Activated naive CD8-positive, alpha-beta T cell treated with anti-CD3 and anti-CD28 coated beads for 36 hours (primary cell): Measurements from ENCODE around the gene GHSR. TPM values are rescaled to one million over a fixed set of nuclear protein-coding genes. Genes with fewer than 3 reads are reported as not detected.
"Not testable (repeated sequence)": the region's sequence is repeated elsewhere in the genome, so short reads cannot be mapped to it uniquely, and the experiment has no call there.

Experiments used
- DNase-seq: peaks from one replicate; pipeline ENCODE4 v3.0.0; 2021
- H3K27ac Mint-ChIP-seq: one replicate; pipeline ENCODE4 v1.8.0; 2022; ENCODE audit warnings: mild to moderate bottlenecking, moderate library complexity, mixed read lengths
- H3K27me3 Mint-ChIP-seq: one replicate; pipeline ENCODE4 v1.8.0; 2022; ENCODE audit warnings: mild to moderate bottlenecking, mixed read lengths
- H3K36me3 Mint-ChIP-seq: one replicate; pipeline ENCODE4 v1.8.0; 2021; ENCODE audit warnings: mild to moderate bottlenecking, mixed read lengths
- H3K4me1 Mint-ChIP-seq: one replicate; pipeline ENCODE4 v1.8.0; 2021; ENCODE audit warnings: mixed read lengths
- H3K4me3 Mint-ChIP-seq: one replicate; pipeline ENCODE4 v1.8.0; 2022; ENCODE audit warnings: mild to moderate bottlenecking, moderate library complexity, mixed read lengths
- H3K9me3 Mint-ChIP-seq: one replicate; pipeline ENCODE4 v1.8.0; 2022; ENCODE audit warnings: mixed read lengths
- total RNA-seq, 2 experiments: library from RNA; stranded (reverse); gene quantifications; one replicate each; pipeline ENCODE4 v1.2.3, GENCODE V29; 2021

GHSR gene, protein sequence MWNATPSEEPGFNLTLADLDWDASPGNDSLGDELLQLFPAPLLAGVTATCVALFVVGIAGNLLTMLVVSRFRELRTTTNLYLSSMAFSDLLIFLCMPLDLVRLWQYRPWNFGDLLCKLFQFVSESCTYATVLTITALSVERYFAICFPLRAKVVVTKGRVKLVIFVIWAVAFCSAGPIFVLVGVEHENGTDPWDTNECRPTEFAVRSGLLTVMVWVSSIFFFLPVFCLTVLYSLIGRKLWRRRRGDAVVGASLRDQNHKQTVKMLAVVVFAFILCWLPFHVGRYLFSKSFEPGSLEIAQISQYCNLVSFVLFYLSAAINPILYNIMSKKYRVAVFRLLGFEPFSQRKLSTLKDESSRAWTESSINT
- total RNA-seq, result not detected

DNA sequence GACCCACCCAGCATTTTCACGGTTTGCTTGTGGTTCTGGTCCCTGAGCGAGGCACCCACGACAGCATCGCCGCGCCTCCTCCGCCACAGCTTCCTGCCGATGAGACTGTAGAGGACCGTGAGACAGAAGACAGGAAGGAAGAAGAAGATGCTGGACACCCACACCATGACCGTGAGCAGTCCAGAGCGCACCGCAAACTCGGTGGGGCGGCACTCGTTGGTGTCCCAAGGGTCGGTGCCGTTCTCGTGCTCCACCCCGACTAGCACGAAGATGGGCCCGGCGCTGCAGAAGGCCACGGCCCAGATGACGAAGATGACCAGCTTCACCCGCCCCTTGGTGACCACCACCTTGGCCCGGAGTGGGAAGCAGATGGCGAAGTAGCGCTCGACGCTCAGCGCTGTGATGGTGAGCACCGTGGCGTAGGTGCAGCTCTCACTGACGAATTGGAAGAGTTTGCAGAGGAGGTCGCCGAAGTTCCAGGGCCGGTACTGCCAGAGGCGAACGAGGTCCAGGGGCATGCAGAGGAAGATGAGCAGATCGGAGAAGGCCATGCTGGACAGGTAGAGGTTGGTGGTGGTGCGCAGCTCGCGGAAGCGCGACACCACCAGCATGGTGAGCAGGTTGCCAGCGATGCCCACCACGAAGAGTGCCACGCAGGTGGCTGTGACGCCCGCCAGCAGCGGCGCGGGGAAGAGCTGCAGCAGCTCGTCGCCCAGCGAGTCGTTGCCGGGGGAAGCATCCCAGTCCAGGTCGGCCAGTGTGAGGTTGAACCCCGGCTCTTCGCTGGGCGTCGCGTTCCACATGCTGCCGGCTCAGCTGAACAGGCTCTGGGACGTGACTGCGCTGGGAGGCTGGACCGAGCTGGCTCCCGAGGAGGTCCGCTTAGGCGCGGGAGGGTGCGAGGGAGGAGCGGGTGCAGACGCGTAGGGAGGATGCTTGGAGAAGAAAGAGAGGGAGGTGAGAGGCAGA, at the start of gene GHSR:
GHSR (minus strand) TSS at position 846 of the 969 bp plus-strand sequence; CDS start at position 803, 43 bp downstream.
- Mint-ChIP-seq H3K4me1 (peaks cover 20% of the 10 kb centered on the region), H3K27me3 (peaks cover 74% of the 10 kb centered on the region)

DNA sequence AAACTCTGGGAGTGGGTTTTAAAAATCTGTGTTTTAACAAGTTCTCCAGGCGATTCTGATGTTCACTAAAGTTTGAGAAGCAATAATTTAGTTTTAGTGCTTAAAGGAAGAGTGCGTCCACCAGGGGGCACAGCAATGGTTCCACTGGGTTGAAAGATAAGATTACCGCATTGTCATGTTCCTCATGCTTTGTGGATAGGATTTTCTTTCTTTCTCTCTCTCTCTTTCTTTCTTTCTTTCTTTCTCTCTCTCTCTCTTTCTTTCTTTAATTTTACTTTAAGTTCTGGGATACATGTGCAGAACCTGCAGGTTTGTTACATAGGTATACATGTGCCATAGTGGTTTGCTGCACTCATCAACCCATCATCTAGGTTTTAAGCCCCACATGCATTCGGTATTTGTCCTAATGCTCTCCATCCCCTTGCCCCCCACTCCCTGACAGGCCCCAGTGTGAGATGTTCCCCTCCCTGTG, 42.0 kb upstream of the GHSR start:
- Mint-ChIP-seq H3K27me3 (peaks cover 29% of the 10 kb centered on the region), H3K27ac (peak overlapping the region; percentile 79)
- not testable (repeated sequence) for H3K36me3 Mint-ChIP-seq, H3K4me3 Mint-ChIP-seq, H3K4me1 Mint-ChIP-seq, H3K9me3 Mint-ChIP-seq
- peak; percentile 67 for DNase-seq

More for the DNA sequence above, at the start of gene GHSR:
- H3K36me3 Mint-ChIP-seq, result no peaks in the 10 kb centered on the region
- no peaks in the 10 kb centered on the region for H3K9me3 Mint-ChIP-seq
- no peak within 1 kb of the TSS for H3K27ac Mint-ChIP-seq
- H3K4me3 Mint-ChIP-seq, result peak within 1 kb of the TSS; percentile 52
- DNase-seq, result peak; percentile 6

DNA sequence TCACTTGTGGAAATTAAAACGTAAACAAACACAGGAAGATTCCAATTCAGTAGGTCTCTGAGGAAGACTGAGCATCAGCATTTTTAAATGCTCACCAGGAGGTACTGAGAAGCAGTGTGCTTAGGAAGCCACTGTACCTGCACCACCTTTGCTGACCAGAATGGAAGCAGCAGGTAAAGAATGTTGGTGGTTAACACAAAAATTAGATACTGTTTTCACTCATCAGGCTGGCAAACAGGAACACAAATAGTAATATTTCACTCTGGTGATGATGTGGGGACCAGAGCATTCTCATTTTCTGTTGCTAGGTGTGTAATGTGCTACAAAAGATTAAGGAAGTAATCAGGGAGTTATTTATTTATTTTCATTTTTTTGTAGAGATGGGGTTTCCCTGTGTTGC, 29.9 kb upstream of the GHSR start:
- no peak overlapping the region for H3K27ac Mint-ChIP-seq
- no peaks in the 10 kb centered on the region for H3K36me3 Mint-ChIP-seq
- peaks cover 14% of the 10 kb centered on the region for H3K4me1 Mint-ChIP-seq
- DNase-seq, result no peak
- H3K9me3 Mint-ChIP-seq, result no peaks in the 10 kb centered on the region
- peaks cover 11% of the 10 kb centered on the region for H3K27me3 Mint-ChIP-seq
- no peak overlapping the region for H3K4me3 Mint-ChIP-seq

DNA sequence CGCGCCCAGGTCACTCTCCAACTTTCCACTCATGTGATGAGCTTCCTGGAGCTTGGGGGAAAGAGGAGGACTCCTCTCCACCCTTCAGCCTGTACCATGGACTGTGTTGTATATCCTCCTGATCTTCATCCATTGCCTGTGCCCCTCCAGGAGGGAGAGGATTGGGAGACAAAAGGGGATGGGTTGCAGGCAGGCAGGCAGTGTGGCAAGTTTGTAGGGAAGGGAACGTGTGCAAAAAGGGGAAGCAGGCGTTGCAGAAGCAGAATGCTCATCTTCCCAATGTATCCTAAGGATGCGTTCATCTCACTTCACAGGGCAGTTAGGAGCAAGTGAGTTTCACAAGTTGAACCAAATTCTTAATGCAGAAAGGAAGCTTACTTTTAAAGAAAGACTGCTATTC, 28.1 kb upstream of the GHSR start:
- Mint-ChIP-seq H3K36me3 (peaks cover 1% of the 10 kb centered on the region), H3K9me3 (peaks cover 3% of the 10 kb centered on the region), H3K27ac (no peak overlapping the region), H3K4me3 (peak overlapping the region; percentile 1), H3K4me1 (peaks cover 14% of the 10 kb centered on the region), H3K27me3 (peaks cover 8% of the 10 kb centered on the region)
- no peak for DNase-seq

DNA sequence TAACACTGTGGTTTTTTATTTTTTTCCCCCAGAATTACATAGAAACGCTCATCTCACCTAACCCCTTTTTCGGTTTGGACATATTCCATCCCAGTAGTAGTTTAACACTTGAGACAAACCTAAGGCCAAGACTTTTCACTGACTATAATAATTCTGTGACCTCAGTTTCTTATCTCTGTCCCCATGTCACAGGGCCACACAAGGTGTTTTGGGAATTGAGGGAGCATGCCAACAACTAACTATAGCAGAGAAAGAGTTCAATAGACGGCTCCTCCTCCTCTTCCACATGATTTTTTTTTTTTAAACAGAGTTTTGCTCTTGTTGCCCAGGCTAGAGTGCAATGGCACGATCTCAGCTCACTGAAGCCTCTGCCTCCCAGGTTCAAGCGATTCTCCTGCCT, 27.4 kb upstream of the GHSR start:
- H3K27me3 Mint-ChIP-seq, result peaks cover 7% of the 10 kb centered on the region
- DNase-seq, result no peak
- peaks cover 6% of the 10 kb centered on the region for H3K9me3 Mint-ChIP-seq
- H3K36me3 Mint-ChIP-seq, result peaks cover 3% of the 10 kb centered on the region
- no peak overlapping the region for H3K4me3 Mint-ChIP-seq
- peaks cover 14% of the 10 kb centered on the region for H3K4me1 Mint-ChIP-seq
- H3K27ac Mint-ChIP-seq, result no peak overlapping the region

DNA sequence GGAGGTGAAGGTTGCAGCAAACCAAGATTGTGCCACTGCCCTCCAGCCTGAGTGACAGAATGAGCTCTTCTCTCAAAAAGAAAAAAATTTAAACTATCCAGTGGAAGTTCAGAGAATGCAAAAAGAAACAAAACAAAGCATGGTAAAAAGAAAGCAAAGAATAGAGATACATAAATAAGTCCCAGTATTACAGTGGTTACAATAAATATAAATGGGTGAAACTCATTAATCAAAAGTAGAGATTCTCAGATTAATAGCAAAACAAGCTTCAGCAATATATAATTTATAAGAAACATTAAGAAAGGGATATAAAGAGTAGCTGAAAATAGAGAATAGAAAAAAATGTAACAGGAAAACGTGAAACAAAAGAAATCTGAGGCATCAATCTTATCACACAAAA, 23.6 kb upstream of the GHSR start:
- Mint-ChIP-seq H3K4me1 (peaks cover 8% of the 10 kb centered on the region), H3K4me3 (no peak overlapping the region), H3K9me3 (peaks cover 6% of the 10 kb centered on the region), H3K27ac (no peak overlapping the region), H3K36me3 (peaks cover 3% of the 10 kb centered on the region), H3K27me3 (peaks cover 17% of the 10 kb centered on the region)
- DNase-seq, result no peak

DNA sequence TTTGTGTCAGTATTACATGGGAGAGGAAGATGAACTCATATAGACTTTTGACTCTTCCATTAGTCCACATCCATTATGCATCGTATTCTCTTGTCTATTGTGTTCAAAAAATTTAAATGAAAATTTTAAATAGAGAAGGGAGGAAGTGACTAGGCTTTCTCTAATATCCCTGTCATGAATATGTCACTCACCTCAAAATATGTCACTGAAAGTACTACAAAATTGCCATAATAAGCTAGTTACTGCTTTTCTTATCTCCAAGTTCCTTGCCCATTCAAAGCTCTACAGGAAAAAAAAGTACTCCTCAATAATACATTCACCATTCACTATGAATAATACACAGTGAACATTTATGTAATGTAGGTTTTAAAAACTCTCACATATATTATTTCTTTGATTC, 22.3 kb upstream of the GHSR start:
- no peak for DNase-seq
- H3K4me3 Mint-ChIP-seq, result no peak overlapping the region
- peaks cover 5% of the 10 kb centered on the region for H3K36me3 Mint-ChIP-seq
- no peak overlapping the region for H3K27ac Mint-ChIP-seq
- H3K4me1 Mint-ChIP-seq, result peaks cover 6% of the 10 kb centered on the region
- H3K9me3 Mint-ChIP-seq, result peaks cover 6% of the 10 kb centered on the region
- H3K27me3 Mint-ChIP-seq, result peaks cover 20% of the 10 kb centered on the region

DNA sequence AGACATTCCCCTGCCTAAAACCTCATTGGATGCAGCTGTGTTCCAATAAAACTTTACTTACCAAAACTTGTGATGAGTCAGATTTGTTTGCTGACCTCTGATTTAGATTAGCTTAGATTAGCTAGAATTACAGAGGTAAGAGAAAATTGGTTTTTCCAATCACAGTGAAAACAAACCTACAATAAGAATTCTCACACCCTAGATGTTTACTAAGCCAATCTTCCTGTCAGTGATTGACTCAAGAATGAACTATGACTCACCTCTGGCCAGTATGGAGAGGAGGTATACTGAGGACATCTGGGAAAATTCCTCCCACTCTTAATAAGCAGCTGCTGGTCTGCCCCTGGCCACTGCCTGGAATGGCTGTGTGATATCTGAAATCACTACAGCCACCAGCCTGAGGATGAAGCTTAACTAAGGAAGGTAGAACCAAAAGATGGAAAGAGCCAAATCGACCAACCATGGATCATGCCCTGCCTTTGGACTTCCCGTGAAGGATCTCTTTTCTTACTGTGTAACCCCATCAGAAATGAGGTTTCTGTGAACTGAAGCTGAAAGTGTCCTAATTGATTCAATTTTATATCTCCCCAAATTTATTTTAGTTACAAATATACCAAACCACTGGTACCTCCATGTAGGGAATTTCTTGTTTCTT, 19.0 kb upstream of the GHSR start:
- peaks cover 5% of the 10 kb centered on the region for H3K36me3 Mint-ChIP-seq

DNA sequence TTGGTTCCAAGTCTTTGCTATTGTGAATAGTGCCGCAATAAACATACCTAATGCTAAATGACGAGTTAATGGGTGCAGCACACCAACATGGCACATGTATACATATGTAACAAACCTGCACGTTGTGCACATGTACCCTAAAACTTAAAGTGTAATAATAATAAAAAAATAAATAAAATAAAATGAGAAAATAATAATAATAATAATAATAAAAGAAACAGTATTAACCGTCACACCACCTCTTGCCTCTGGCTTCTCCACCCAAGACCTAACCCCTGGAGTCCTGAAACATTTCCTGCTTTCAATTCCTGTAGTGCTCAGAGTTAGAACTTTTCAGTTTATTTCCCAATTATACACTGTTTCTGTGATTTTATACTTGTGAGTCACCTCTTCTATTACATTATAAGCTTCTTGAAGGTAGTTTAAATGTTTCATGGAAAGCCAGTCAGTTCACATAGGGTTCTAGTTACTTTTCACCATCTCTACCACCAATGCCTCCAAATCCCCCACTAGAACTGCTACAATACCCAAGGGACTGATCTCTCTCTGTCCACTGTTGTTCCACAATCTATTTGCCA, 18.4 kb upstream of the GHSR start:
- H3K27ac Mint-ChIP-seq, result no peak overlapping the region
- no peak overlapping the region for H3K4me3 Mint-ChIP-seq
- peaks cover 16% of the 10 kb centered on the region for H3K27me3 Mint-ChIP-seq
- H3K9me3 Mint-ChIP-seq, result peaks cover 2% of the 10 kb centered on the region
- DNase-seq, result no peak
- peaks cover 6% of the 10 kb centered on the region for H3K4me1 Mint-ChIP-seq
- peaks cover 3% of the 10 kb centered on the region for H3K36me3 Mint-ChIP-seq

More for the DNA sequence above, 19.0 kb upstream of the GHSR start:
- no peak for DNase-seq
- H3K9me3 Mint-ChIP-seq, result peaks cover 6% of the 10 kb centered on the region
- no peak overlapping the region for H3K27ac Mint-ChIP-seq
- H3K27me3 Mint-ChIP-seq, result peaks cover 20% of the 10 kb centered on the region
- no peak overlapping the region for H3K4me3 Mint-ChIP-seq
- peaks cover 6% of the 10 kb centered on the region for H3K4me1 Mint-ChIP-seq

DNA sequence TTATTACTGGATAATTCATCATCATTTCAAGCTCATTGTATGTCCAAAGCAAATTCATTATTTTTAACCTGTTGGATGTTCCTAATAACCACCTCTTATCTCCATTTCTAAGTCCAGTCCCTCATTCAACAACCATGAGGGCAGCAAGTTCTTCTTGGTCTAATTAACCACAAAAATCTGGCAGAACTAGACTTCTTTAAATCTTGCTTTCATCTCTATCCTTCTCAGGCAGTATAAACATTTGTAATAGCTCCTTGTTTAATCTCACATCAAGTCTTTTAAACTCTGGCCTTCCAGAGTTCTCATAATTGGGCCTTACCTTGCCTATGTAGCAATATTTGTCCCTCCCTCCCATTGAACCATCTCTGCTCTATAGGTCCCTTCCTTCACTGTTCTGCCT, 17.0 kb upstream of the GHSR start:
- DNase-seq, result no peak
- Mint-ChIP-seq H3K27me3 (peaks cover 13% of the 10 kb centered on the region), H3K36me3 (peaks cover 1% of the 10 kb centered on the region), H3K4me1 (peaks cover 6% of the 10 kb centered on the region), H3K4me3 (no peak overlapping the region), H3K27ac (no peak overlapping the region), H3K9me3 (no peaks in the 10 kb centered on the region)

DNA sequence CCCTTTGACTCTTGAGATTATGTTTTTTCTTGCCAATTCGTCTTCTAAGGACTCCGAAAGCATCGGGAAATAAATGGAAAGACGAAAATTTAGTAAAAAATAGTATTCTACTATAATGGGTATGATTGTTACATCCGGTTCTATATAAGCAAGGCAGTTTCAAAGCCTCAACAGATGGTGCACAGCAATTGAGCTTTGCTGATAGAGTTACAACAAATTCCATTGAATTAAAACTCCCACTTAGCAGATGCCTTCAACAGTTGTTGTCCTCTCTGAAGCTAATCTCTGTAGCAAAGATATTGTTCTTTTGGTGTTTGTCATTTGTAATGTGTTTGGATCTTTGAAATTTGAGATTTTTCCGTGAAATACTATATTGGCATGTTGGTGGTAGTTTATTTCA, 16.1 kb upstream of the GHSR start:
- no peaks in the 10 kb centered on the region for H3K9me3 Mint-ChIP-seq

DNA sequence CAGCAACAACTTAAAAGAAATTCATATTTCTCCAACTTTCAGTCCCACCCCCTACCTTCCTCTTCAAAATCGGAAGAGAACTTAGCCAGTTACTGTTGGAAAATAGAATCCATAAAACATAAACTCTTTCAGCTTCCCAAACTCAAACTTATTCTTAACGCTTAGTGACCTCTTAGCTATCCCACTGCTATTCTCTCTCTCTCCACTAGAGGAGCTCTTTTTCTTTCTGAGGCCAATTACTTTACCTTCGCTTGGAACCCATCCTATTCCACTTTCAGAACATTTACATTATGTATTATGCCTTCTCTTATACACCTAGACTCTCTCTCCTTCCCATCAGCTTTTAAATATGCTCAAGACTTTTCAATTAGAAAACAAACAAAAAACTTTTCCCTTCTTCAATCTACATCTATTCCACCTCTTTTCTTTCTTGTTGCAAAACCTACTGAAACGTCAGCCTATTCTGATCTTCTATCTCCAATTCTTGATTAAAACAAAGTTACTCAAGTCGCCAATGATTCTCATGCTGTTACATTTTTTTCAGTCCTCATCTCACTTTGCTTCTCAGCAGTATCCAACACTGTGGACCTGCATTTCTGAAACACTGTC, 13.4 kb upstream of the GHSR start:
- H3K9me3 Mint-ChIP-seq, result no peaks in the 10 kb centered on the region
- H3K27ac Mint-ChIP-seq, result no peak overlapping the region
- peaks cover 2% of the 10 kb centered on the region for H3K27me3 Mint-ChIP-seq
- no peaks in the 10 kb centered on the region for H3K4me1 Mint-ChIP-seq
- peaks cover under 1% of the 10 kb centered on the region for H3K36me3 Mint-ChIP-seq
- no peak for DNase-seq
- H3K4me3 Mint-ChIP-seq, result no peak overlapping the region

More for the DNA sequence above, 16.1 kb upstream of the GHSR start:
- H3K27me3 Mint-ChIP-seq, result peaks cover 13% of the 10 kb centered on the region
- DNase-seq, result no peak
- H3K4me1 Mint-ChIP-seq, result peaks cover 6% of the 10 kb centered on the region
- H3K4me3 Mint-ChIP-seq, result no peak overlapping the region
- no peak overlapping the region for H3K27ac Mint-ChIP-seq
- H3K36me3 Mint-ChIP-seq, result peaks cover 1% of the 10 kb centered on the region

DNA sequence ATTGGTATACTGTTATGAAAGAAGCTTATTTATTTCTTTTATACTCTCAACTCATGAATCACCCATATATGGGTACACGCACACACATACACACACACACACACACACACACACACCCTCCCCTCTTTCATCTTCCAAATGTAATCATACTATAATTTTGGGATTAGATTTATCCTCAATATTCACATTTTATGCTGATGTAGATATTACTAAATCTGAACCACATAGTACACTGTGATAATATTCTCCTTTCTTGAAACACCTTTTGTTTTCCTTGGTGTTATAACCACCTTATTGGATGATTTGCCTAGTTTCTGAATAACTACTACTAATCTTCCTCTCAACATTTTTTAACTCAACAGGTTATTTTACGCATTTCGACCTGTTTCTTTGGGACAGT, 8.1 kb upstream of the GHSR start:
- Mint-ChIP-seq H3K4me3 (no peak overlapping the region), H3K4me1 (no peaks in the 10 kb centered on the region), H3K27me3 (peaks cover 23% of the 10 kb centered on the region), H3K27ac (no peak overlapping the region), H3K36me3 (no peaks in the 10 kb centered on the region), H3K9me3 (no peaks in the 10 kb centered on the region)
- no peak for DNase-seq

DNA sequence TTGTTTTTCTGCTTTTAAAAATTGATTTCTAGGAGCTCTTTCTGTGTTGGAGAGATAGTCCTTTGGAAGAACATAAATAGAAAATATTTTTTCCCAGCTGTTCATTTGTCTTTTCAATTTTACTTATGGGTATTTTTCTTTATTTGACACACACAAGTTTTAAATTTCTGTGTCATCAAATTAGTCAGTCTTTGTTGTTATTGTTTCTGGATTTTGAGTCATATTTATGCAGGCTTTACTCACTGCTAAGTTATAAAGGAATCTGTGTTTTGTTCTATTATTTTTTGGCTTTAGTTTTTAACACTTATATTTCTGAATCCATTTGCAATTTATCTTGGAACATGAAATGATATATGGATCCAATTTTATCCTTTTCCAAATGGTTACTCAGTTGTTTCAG, 5.9 kb upstream of the GHSR start:
- DNase-seq, result no peak
- H3K4me3 Mint-ChIP-seq, result no peak overlapping the region
- no peaks in the 10 kb centered on the region for H3K36me3 Mint-ChIP-seq
- peaks cover 39% of the 10 kb centered on the region for H3K27me3 Mint-ChIP-seq
- no peak overlapping the region for H3K27ac Mint-ChIP-seq
- H3K9me3 Mint-ChIP-seq, result no peaks in the 10 kb centered on the region
- H3K4me1 Mint-ChIP-seq, result peaks cover 6% of the 10 kb centered on the region
